K562 (cell line): ENCODE results near the gene KLHL6. TPM values are rescaled to one million over a fixed set of nuclear protein-coding genes. Genes with fewer than 3 reads are reported as not detected.

Source experiments
- ATAC-seq: fragments of 200-7000 bp; cut with Tn5 transposase; 3 replicates; pipeline ENCODE4 v1.9.1; 2020; ENCODE audit warnings: moderate library complexity
- BruUV-seq: library from RNA; stranded (reverse); fragments of 400-500 nt; replicated peaks from 2 replicates; lab custom pipeline; 2021; lab: Mats Ljungman, UMichigan
- CTCF ChIA-PET: fragments of 300-600 bp; formaldehyde crosslinking; extraction: SDS; loops from one replicate; lab custom pipeline; 2021; ENCODE audit warnings: low intra/inter-chr PET ratio; lab: Yijun Ruan, JAX
- POLR2A ChIA-PET: fragments of 300-600, 350-650 bp; sonication (Branson Sonifier 250); formaldehyde crosslinking; extraction: SDS; loops from one replicate; lab custom pipeline; 2021; ENCODE audit warnings: antibody characterized with exemption, inconsistent platforms; lab: Yijun Ruan, JAX
- DNase-seq, 4 experiments: peaks; one replicate each; pipeline versions ENCODE4 v3.0.0 to v3.0.0-alpha.2; 2011 to 2018; ENCODE audit warnings: low spot score in 3 of 4, mixed read lengths in 3 of 4; ENCODE audit errors: extremely low read depth in 1 of 4
- FAIRE-seq: peaks from 2 replicates; lab custom pipeline; 2011; peaks lifted over from hg19 to GRCh38; lab: Jason Lieb, UNC
- H2AFZ ChIP-seq: 2 replicates; pipeline ENCODE4 v1.6.0; 2011; ENCODE audit warnings: low read depth, low read length, control low read depth, inconsistent platforms
- H3K27ac ChIP-seq: fragments of 200-600 bp; 3 replicates; pipeline ENCODE4 v1.8.0; 2011; ENCODE audit warnings: low read depth, mild to moderate bottlenecking, control low read depth, inconsistent platforms, low read length, moderate library complexity, mixed read lengths; ENCODE audit errors: extremely low read depth
- H3K27me3 ChIP-seq, 2 experiments: fragments of 300-600 bp in 1 of 2; 2 replicates in 1 of 2; 3 replicates in 1 of 2; pipeline versions ENCODE4 v1.6.0 to v1.8.0; 2011; ENCODE audit warnings: inconsistent platforms in 2 of 2, low read length in 2 of 2, mild to moderate bottlenecking in 1 of 2, mixed read lengths in 1 of 2, moderate library complexity in 1 of 2; ENCODE audit not compliant: control insufficient read depth in 2 of 2, insufficient read depth in 2 of 2
- H3K36me3 ChIP-seq: fragments of 300-600 bp; 3 replicates; pipeline ENCODE4 v1.8.0; 2011; ENCODE audit warnings: mild to moderate bottlenecking, low read length, inconsistent platforms; ENCODE audit not compliant: control insufficient read depth, insufficient read depth
- H3K4me1 ChIP-seq, 2 experiments: fragments of 200-600 bp in 1 of 2; replicated peaks in 1 of 2; 2 replicates in 1 of 2; 3 replicates in 1 of 2; pipeline versions ENCODE4 v1.5.1 to v1.8.0; 2011; ENCODE audit warnings: inconsistent platforms in 2 of 2, low read length in 2 of 2, mild to moderate bottlenecking in 1 of 2, mixed read lengths in 1 of 2, moderate library complexity in 1 of 2; ENCODE audit not compliant: control insufficient read depth in 2 of 2, insufficient read depth in 2 of 2
- H3K4me2 ChIP-seq: 2 replicates; pipeline ENCODE4 v1.6.1; 2011; ENCODE audit warnings: low read length, control low read depth, inconsistent platforms, mixed read lengths; ENCODE audit not compliant: insufficient read depth
- H3K4me3 ChIP-seq: fragments of 200-600 bp; sonication (generic), shearing (Covaris generic); 2 replicates; pipeline ENCODE4 v1.5.1; 2016; ENCODE audit warnings: control low read depth, inconsistent platforms
- H3K79me2 ChIP-seq: fragments of 200-600 bp; 3 replicates; pipeline ENCODE4 v1.8.0; 2011; ENCODE audit warnings: low read length, inconsistent platforms; ENCODE audit not compliant: control insufficient read depth, insufficient read depth
- H3K9ac ChIP-seq, 2 experiments: 2 replicates each; pipeline versions ENCODE4 v1.6.0 to v1.6.1; 2011; ENCODE audit warnings: low read depth in 2 of 2, low read length in 2 of 2, control low read depth in 1 of 2, inconsistent platforms in 1 of 2, mild to moderate bottlenecking in 1 of 2, mixed read lengths in 1 of 2; ENCODE audit not compliant: insufficient read depth in 1 of 2
- H3K9me1 ChIP-seq: one replicate; pipeline ENCODE4 v1.6.0; 2011; ENCODE audit warnings: inconsistent platforms, mild to moderate bottlenecking, low read length, moderate library complexity; ENCODE audit not compliant: control insufficient read depth, insufficient read depth
- H3K9me3 ChIP-seq: replicated peaks from 2 replicates; pipeline ENCODE4 v1.5.1; 2011; ENCODE audit warnings: low read depth, low read length, inconsistent platforms; ENCODE audit not compliant: control insufficient read depth, insufficient read depth
- H4K20me1 ChIP-seq: replicated peaks from 2 replicates; pipeline ENCODE4 v1.6.1; 2011; ENCODE audit warnings: low read length, inconsistent platforms, mixed read lengths; ENCODE audit not compliant: control insufficient read depth, insufficient read depth
- AFF1 ChIP-seq, 2 experiments: fragments of 450-650 bp; IDR thresholded peaks; 2 replicates each; pipeline ENCODE4 v1.6.1; 2018; ENCODE audit warnings: mild to moderate bottlenecking in 2 of 2, low read depth in 1 of 2; ENCODE audit not compliant: partially characterized antibody in 2 of 2
- ELF4 ChIP-seq: fragments of 450-650 bp; formaldehyde crosslinking; IDR thresholded peaks from 2 replicates; pipeline ENCODE4 v1.4.0; 2022; ENCODE audit warnings: missing genetic modification characterization
- ETV1 ChIP-seq: fragments of 450-650 bp; conservative IDR thresholded peaks from 2 replicates; pipeline ENCODE4 v1.6.1; 2016; ENCODE audit warnings: missing genetic modification characterization, control low read depth, low read depth, missing compliant biosample characterization
- GABPA ChIP-seq: fragments of 200-800 bp; sonication (Bioruptor generic); conservative IDR thresholded peaks from 2 replicates; pipeline ENCODE4 v1.6.1; 2016; ENCODE audit warnings: low read depth, missing genetic modification characterization, missing compliant biosample characterization
- NCOA6 ChIP-seq: fragments of 450-650 bp; IDR thresholded peaks from 2 replicates; pipeline ENCODE4 v1.6.1; 2017; ENCODE audit warnings: mild to moderate bottlenecking
- PHTF2 ChIP-seq: fragments of 250-450 bp; sonication (Bioruptor Pico); IDR thresholded peaks from 2 replicates; pipeline ENCODE4 v1.5.0; 2021; ENCODE audit warnings: mild to moderate bottlenecking
- RCOR1 ChIP-seq, 2 experiments: IDR thresholded peaks; 2 replicates each; pipeline ENCODE4 v1.6.1; 2012; ENCODE audit warnings: low read depth in 2 of 2, low read length in 2 of 2, borderline replicate concordance in 1 of 2, improper control_type of control experiment in 1 of 2
- TSC22D4 ChIP-seq: fragments of 450-650 bp; IDR thresholded peaks from 2 replicates; pipeline ENCODE4 v1.6.1; 2016; ENCODE audit warnings: missing genetic modification characterization, missing biosample characterization, control low read depth
- YBX1 ChIP-seq: fragments of 450-650 bp; IDR thresholded peaks from 2 replicates; pipeline ENCODE4 v1.7.1; 2016; ENCODE audit warnings: mild to moderate bottlenecking
- ZBTB7A ChIP-seq: IDR thresholded peaks from 2 replicates; pipeline ENCODE4 v1.6.1; 2011; ENCODE audit warnings: low read depth, mild to moderate bottlenecking, low read length, moderate library complexity, borderline replicate concordance; ENCODE audit not compliant: control insufficient read depth
- ZNF324 ChIP-seq: fragments of 250-450 bp; sonication (Bioruptor Pico); IDR thresholded peaks from 2 replicates; pipeline ENCODE4 v1.4.0; 2020; ENCODE audit warnings: mild to moderate bottlenecking
- ZNF395 ChIP-seq: fragments of 200-800 bp; sonication (Bioruptor generic); IDR thresholded peaks from 2 replicates; pipeline ENCODE4 v1.6.1; 2017; ENCODE audit warnings: missing genetic modification characterization, missing compliant biosample characterization
- ZNF764 ChIP-seq: fragments of 250-450 bp; sonication (Bioruptor Pico); IDR thresholded peaks from 2 replicates; pipeline ENCODE4 v1.4.0; 2020; ENCODE audit warnings: low read depth, mild to moderate bottlenecking, moderate library complexity
- WGBS: fragments of 100-300 bp; shearing (Covaris generic); methylation state at CpG from one replicate; pipeline ENCODE4 v1.1.6; 2016; ENCODE audit warnings: low coverage, mixed read lengths; ENCODE audit not compliant: insufficient coverage; ENCODE audit errors: missing lambda C conversion rate; 5-methylcytosine and 5-hydroxymethylcytosine counted together
- in situ Hi-C: fragments of 300-500 bp; cut with MboI; formaldehyde crosslinking; loops from 4 replicates; pipeline ENCODE4 v1.15.0; 2018; ENCODE audit warnings: inconsistent platforms, mixed read lengths
- intact Hi-C: fragments of 100-400 bp; cut with micrococcal nuclease; formaldehyde crosslinking; loops from 2 replicates; pipeline ENCODE4 v1.14.2; 2022
- polyA plus RNA-seq, 8 experiments: library from polyadenylated mRNA; depleted of rRNA in 4 of 8; stranded (reverse) in 5 of 8; unstranded in 3 of 8; fragments of >200 nt; fragmentation: Nextera tagmentation in 2 of 8; fragmentation: Illumina TruSeq in 1 of 8; extraction: Ambion mirVana in 2 of 8; extraction: Trizol in 1 of 8; gene quantifications; 2 replicates each; pipeline versions ENCODE4 v1.2.1 to v1.2.3, GENCODE V29; 2011 to 2014; ENCODE audit warnings: inconsistent platforms in 1 of 8, missing spikeins in 1 of 8
- total RNA-seq, 7 experiments: library from RNA; depleted of rRNA in 6 of 7; stranded (reverse); fragments of >200 nt in 6 of 7; fragmentation: Illumina TruSeq in 2 of 7; extraction: Trizol in 2 of 7; gene quantifications; 2 replicates each; pipeline versions ENCODE4 v1.2.1 to v1.2.3, GENCODE V29; 2011 to 2021; ENCODE audit warnings: low replicate concordance in 1 of 7
- TF ChIP-seq, protein P1 (sequence below): fragments of 450-650 bp; IDR thresholded peaks from 2 replicates; pipeline ENCODE4 v1.6.1; 2018; ENCODE audit warnings: mild to moderate bottlenecking, low read depth; ENCODE audit not compliant: partially characterized antibody

Gene KLHL6
- total and polyA plus RNA-seq, 9 of the 15 experiments (the other 6 are each of a cell fraction or from before 2014, with no cell fraction given) = 0.18 to 2.1 (median 1.4) TPM

DNA sequence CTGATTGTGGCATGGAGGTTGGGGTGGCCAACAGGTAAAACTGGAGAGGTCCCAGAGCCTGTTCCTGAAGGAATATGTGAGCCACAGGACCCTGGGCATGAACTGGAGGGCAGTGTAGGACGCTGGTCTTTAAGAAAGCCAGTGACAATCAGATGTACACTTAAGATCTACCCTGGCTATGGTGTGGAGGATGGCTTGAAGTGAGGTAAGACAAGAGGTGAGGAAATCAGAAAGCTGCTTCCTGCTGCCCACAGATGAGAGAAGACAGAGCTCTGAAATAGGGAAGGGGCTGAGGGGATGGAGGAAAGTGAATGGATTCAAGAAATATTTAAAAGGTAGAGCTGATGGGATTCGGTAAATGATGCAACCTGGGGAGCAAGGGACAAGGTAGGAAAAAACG is 22.7 kb upstream of the KLHL6 start:
- no peak for ATAC-seq
- Histone ChIP-seq H3K27ac (no peak overlapping the region), H3K4me2 (no peak overlapping the region), H3K36me3 (no peaks in the 10 kb centered on the region), H3K4me1 (peaks cover 0 to 7% of the 10 kb centered on the region in 2 experiments; a peak in 3 of 5 replicates), H2AFZ (no peak overlapping the region), H3K9me3 (no peaks in the 10 kb centered on the region), H3K9ac (no peak overlapping the region), H3K9me1 (no peaks in the 10 kb centered on the region), H4K20me1 (no peaks in the 10 kb centered on the region), H3K4me3 (no peak overlapping the region), H3K79me2 (no peaks in the 10 kb centered on the region), H3K27me3 (peaks cover 25 to 42% of the 10 kb centered on the region in 2 experiments)
- DNase-seq = no peak
- no TSS peak for BruUV-seq
- intact Hi-C loops (no loop called here), in situ Hi-C loops (no loop called here)
- CTCF ChIA-PET = no interaction called here
- no peak for FAIRE-seq
- 0% methylated on average over 3 of the region's 3 CpGs for WGBS
- POLR2A ChIA-PET = interaction anchor here (1.0 kb wide), 1 partner anchor 11 kb away, joined by 3 read pairs; no protein-coding TSS in a partner anchor
- no peak for TF ChIP-seq NCOA6
- no peak for TF ChIP-seq ETV1
- no peak for TF ChIP-seq RCOR1 (IDR thresholded peaks at IDR 0.05; ENCODE audit: borderline replicate concordance in 1 of 2, low read depth in 2 of 2, low read length in 2 of 2)
- TF ChIP-seq PHTF2 (CRISPR knock-in tag) = no peak
- TF ChIP-seq, protein P1, sequence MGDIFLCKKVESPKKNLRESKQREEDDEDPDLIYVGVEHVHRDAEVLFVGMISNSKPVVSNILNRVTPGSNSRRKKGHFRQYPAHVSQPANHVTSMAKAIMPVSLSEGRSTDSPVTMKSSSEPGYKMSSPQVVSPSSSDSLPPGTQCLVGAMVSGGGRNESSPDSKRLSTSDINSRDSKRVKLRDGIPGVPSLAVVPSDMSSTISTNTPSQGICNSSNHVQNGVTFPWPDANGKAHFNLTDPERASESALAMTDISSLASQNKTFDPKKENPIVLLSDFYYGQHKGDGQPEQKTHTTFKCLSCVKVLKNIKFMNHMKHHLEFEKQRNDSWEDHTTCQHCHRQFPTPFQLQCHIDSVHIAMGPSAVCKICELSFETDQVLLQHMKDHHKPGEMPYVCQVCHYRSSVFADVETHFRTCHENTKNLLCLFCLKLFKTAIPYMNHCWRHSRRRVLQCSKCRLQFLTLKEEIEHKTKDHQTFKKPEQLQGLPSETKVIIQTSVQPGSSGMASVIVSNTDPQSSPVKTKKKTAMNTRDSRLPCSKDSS = no peak
- TF ChIP-seq ZBTB7A = no peak
- no peak for TF ChIP-seq GABPA (tag)
- TF ChIP-seq ZNF764 = no peak
- TF ChIP-seq ELF4 = no peak
- TF ChIP-seq TSC22D4 (tag) = no peak
- no peak for TF ChIP-seq ZNF324
- no peak for TF ChIP-seq YBX1
- no peak for TF ChIP-seq AFF1 (IDR thresholded peaks at IDR 0.05; ENCODE audit: low read depth in 1 of 2, partially characterized antibody in 2 of 2)
- TF ChIP-seq ZNF395 = no peak
